Hematopoietic multipotent progenitor cell (in vitro differentiated cells): ENCODE data around the gene UMOD. TPM values are rescaled to one million over a fixed set of nuclear protein-coding genes. Genes with fewer than 3 reads are reported as not detected.

Experiments used
- DNase-seq, 3 donors: peaks; one replicate each; pipeline ENCODE4 v3.0.0-alpha.2; 2011 to 2015; ENCODE audit warnings: low read depth in 2 of 3, low spot score in 2 of 3
- total RNA-seq: library from RNA; depleted of rRNA; stranded (reverse); fragments of >200 nt; gene quantifications from one replicate; pipeline ENCODE4 v1.2.3, GENCODE V29; 2012

The UMOD gene
- total RNA-seq, 1 donor = not detected

DNA sequence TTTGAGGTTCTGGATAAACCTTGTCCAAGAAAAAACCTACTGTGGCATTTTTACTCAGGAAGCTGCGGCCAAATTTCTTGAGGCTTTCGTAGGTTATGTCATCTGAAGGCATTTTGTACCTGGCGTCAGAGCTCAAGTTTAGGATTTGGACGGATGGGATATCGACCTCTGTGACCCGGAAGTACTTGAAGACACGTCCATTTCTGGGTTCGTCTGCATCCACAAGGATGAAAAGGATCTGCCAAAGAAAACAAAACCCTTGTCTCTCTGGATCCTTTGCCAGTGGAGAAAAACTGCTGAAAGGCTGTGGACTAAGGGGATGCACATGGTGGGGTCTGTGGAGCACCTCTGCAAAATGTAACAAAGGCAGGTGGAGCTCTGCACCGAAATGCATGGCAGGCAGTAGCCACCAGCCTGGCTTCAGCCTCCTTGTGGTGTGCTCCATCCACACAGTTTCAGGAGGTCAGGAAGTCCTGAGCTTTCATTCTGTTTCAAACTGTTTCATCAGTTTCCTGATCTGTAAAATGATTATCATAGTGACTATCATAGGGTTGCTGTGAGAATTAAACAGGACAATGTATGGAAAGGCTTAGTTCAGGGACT is 17.0 kb upstream of the UMOD start:
- no peak for DNase-seq

- no peak for DNase-seq
These were observed 11.5 kb upstream of the UMOD start for GRCh38 chr16:20364051-20364450.

- DNase-seq = no peak
These were observed 10.7 kb upstream of the UMOD start for GRCh38 chr16:20363191-20363590.

- peak in 1 of 3 donors; percentile 4 for DNase-seq
These were observed 7.5 kb upstream of the UMOD start for GRCh38 chr16:20359997-20360396.

DNA sequence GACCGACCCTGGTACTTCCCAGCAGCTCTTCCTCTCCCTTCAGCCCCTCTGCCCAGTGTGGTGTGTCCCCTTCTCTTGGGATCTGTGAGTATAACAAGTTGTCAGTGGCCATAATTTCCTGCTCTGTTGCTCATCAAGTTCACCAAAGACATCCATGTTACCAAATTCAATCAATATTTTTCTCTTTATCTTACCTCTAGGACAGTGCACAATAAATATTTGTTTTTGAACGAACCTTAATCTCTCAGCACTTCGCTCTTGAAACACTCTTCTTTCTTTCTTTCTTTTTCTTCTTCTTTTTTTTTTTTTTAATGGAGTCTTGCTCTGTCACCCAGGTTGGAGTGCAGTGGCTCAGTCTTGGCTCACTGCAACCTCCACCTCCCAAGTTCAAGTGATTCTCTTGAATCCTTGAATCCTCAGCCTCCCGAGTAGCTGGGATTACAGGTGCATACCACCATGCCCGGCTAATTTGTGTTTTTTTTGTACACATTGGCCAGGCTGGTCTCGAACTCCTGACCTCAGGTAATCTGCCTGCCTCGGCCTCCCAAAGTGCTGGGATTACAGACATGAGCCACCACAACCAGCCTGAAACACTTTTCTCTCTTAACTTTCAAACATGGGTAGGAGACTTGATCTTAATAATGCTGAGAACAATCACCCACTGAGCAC is 2.7 kb upstream of the UMOD start:
- no peak for DNase-seq

GRCh38 chr16:20353379-20353778 is 864 bp upstream of the UMOD start:
- DNase-seq = no peak

- no peak for DNase-seq
These were observed 2.9 kb downstream of the UMOD start for GRCh38 chr16:20349615-20350014.

DNA sequence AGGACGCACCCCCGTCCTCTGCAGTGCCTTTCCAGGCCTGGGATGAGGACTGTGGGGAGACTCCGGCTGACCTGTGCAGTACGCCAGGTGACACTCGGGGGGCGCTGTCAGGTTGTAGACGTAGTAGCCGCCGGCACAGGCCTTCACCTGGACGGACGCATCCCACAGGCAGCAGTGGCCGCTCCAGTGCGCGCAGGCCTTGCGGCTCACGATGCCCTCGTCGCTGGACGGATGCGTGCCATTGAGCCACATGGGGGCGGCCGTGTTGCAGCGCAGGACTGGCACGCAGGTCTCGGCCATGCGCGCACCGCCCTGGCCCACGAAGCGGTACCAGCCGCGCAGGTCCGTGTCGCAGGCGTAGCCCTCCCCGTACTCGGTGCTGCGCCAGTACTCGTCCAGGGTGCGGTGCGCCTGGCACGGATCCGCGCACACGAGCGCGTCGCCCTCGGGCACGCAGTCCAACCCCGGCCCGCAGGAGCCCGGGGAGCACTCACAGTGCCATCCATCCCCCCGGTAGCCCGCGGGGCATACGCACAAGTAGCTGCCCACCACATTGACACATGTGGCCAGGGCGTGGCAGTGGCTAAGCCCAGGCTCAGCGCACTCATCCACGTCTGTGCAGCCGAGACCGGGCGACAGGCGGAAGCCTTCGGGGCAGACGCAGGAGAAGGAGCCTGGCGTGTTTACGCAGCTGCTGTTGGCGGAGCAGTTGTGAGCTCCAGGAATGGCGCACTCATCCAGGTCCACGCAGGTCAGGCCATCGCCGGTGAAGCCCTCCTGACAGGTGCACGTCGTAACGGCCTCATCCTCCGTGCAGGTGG is 3.9 kb downstream of the UMOD start:
- DNase-seq = no peak

- no peak for DNase-seq
These were observed 4.7 kb downstream of the UMOD start for GRCh38 chr16:20347666-20348364.

DNA sequence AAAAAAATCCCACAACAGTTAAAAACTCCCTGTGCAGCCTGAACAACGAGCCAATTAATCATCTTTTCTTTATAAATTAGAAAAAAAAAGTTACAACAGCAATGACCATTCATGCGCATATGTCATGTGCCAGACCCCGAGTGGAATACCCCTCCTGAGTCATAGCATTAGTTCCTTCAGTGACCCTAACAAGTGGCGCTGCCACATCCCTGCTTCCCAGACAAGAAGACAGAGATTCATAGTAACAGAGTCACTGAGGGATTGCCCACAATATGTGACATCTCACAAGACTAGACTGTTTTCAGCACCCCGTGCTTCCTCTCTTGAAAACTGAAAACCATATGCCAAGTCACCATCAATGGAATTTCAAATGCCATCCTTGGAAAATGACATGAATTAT is 7.9 kb downstream of the UMOD start:
- DNase-seq = no peak

DNA sequence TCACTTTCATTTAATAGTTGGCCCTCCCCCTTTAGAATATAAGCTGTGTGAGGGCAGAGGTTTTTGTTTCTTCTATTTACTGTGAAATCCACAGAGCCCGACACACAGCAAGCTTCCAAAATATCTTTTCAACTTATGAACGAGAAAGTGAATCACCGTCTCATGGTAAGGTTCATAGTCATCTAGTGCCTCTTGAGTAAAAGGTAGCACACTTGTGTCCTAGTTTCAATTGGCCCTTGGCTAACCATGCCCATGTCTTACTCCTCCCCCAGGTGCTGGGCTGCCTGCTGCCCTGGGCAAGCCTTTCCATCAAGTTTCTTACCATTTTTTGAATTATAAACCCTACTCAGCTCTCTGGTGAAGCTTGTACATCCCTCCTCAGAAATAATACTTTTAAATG is 12.8 kb downstream of the UMOD start:
- no peak for DNase-seq

DNA sequence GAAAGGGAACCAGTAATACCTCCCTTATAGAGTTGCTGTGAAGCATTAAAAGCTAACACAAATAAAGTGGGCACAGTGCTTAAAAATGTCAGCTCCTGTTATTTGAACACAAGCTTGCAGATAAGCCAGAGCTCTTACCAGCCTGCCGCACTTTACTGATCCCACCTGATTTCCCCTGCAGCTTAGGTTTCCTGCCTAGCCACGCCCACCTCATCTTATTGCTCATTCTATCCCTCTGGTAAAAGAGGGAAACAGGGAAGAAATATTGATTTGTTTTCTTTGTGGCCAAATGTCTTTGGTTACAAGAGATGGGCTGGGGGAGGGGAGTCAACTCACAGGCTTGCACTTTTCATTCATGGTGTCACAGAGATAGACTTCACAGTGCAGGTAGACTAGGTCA is 15.6 kb downstream of the UMOD start:
- no peak for DNase-seq

- no peak for DNase-seq
These were observed 18.1 kb downstream of the UMOD start for GRCh38 chr16:20334396-20334795.

GRCh38 chr16:20333120-20333519 is 19.4 kb downstream of the UMOD start:
- DNase-seq = no peak

GRCh38 chr16:20332411-20332810 is 20.1 kb downstream of the UMOD start:
- DNase-seq = no peak

DNA sequence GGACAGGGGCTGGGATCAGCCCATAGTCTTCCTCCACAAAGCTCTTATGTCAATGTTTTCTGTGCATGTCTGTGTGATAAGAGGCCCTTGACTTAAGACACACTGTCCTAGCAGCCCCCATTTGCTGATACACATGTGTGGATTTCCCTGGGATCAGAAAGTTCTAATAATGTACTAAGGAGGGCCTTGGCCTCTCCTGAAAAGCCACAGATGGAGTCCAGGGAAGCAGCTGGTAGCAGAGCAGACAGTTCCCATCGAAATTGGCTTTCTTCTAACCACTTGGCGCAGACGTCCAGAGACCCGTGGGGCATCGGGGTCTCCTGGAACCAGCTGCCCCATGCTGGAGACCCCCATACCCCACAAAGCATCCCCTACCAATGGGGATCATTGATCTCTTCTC is 20.9 kb downstream of the UMOD start:
- no peak for DNase-seq

DNA sequence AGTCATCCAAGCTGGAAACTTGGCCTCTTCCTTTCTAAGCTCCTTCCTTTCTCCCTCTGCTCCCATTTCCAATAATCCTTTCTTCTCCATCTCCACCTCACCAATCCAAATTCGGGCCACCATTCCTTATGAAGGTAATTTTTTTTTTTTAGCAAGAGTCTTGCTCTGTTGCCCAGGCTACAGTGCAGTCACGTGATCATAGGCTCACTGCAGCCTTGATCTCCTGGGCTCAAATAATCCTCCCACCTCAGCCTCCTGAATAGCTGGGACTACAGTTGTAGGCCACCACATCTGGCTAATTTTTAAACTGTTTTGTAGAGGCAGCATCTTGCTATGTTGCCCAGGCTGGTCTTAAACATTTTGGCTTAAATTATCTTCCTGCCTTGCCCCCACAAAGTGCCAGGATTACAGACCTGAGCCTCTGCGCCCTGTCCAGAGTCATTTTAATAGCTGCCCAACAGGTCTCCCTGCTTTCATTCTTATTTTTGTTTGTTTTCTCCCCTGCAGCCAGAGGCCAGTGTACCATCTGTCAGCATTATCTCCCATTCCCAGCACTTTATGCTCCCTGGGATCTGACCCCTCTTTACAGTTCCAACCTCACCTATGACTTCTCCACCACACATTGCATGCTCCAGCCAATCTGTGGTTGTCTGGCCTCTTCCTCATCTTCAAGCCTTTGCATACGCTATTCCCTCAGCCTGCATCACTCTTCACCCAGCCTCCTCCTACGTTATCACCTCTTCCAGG is 22.9 kb downstream of the UMOD start:
- DNase-seq = no peak

- no peak for DNase-seq
These were observed 25.0 kb downstream of the UMOD start, which contains the start of gene GP2 for GRCh38 chr16:20327444-20328041. TSS of gene GP2 (minus strand) at chr16:20327513. CDS start at chr16:20326431, 1,082 bp downstream.

GRCh38 chr16:20326321-20326720 is 26.2 kb downstream of the UMOD start:
- no peak for DNase-seq

GRCh38 chr16:20325005-20325404 is 27.5 kb downstream of the UMOD start:
- DNase-seq = no peak
